ENCODE results near the gene ROGDI.

DNA sequence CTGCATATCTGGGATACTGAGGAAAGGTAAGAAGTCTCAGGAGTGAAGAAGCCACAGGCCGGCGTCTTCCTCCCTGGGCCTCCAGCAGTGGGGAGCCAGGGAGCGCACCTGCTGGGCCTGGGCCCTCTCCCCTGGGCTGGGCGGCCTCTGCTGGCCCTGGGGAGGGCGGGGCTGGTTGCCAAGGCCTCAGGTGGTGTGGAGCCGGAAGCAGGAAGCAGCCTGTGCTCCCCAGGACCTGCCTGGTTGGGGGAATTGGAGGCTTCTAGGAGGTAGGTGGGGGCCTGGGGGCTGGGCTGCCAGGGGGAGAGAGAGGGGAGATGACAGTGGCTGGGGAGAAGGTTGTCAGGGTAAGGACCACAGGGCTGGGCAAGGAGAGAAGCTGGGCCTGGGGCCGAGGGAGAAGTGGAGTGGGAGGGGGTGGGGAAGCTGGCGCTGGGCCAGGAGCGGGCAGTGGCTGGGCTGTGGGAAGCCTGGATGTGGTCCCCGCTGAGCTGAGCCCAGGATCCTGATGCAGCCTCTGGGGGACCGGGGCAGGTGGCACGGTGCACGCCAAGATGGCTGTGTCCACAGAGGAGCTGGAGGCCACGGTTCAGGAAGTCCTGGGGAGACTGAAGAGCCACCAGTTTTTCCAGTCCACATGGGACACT, 7.1 kb downstream of the ROGDI start, which contains the start of gene SMIM22:
- TF ChIP-seq, protein P1, sequence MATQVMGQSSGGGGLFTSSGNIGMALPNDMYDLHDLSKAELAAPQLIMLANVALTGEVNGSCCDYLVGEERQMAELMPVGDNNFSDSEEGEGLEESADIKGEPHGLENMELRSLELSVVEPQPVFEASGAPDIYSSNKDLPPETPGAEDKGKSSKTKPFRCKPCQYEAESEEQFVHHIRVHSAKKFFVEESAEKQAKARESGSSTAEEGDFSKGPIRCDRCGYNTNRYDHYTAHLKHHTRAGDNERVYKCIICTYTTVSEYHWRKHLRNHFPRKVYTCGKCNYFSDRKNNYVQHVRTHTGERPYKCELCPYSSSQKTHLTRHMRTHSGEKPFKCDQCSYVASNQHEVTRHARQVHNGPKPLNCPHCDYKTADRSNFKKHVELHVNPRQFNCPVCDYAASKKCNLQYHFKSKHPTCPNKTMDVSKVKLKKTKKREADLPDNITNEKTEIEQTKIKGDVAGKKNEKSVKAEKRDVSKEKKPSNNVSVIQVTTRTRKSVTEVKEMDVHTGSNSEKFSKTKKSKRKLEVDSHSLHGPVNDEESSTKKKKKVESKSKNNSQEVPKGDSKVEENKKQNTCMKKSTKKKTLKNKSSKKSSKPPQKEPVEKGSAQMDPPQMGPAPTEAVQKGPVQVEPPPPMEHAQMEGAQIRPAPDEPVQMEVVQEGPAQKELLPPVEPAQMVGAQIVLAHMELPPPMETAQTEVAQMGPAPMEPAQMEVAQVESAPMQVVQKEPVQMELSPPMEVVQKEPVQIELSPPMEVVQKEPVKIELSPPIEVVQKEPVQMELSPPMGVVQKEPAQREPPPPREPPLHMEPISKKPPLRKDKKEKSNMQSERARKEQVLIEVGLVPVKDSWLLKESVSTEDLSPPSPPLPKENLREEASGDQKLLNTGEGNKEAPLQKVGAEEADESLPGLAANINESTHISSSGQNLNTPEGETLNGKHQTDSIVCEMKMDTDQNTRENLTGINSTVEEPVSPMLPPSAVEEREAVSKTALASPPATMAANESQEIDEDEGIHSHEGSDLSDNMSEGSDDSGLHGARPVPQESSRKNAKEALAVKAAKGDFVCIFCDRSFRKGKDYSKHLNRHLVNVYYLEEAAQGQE (IDR thresholded peaks at IDR 0.05; ENCODE audit: insufficient read depth in 1 of 2, low read depth in 2 of 2, low read length in 2 of 2): no peak
- no peak for TF ChIP-seq POLR2AphosphoS5 (IDR thresholded peaks at IDR 0.05; ENCODE audit: low read depth, low read length)
- TF ChIP-seq TAF1 (IDR thresholded peaks at IDR 0.05; ENCODE audit: borderline replicate concordance, insufficient read depth, low read length): no peak

Measured in PFSK-1 (cell line).